Measurements from ENCODE around the gene ADGRF1.

The ADGRF1 gene

DNA sequence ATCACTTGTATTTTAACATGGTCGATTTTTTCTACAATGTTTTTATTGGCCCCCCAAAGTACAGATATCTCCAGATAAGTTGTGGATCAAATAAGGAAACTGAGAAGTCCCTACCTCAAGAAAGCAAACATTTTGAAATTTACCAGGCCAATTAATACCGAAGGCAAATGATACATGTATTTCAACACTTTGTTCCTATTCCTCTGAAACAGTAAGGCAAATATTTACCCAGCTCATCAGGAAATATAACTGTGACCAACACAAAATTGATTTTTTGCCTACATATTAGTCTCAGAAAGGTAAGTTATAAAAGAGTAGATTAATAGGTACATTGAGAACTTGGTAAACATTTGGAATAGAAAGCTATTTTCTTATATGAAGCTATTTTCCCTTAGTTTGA lies 69.1 kb downstream of the ADGRF1 start:
- DNase-seq = no peak

- DNase-seq = no peak
These were observed 69.6 kb downstream of the ADGRF1 start for GRCh38 chr6:46972531-46972930.

DNA sequence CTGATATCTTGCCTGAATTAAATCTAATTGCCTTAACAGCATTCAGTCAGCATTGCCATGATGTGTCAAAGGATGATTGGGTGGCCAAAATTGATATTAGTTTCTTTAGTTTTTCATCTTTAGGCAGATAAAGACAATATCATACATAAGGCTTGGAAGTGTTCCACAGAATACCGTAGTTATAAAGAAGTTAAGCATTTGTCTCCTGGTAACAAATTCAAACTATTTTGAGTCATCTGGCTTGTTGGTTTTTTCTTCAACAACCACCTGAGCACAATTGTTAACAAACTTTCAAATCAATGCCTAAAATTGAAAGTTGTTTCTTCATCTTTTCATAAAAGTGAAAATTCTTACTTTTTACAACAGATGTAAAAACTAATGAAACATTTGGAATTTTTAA lies 72.9 kb downstream of the ADGRF1 start:
- no peak for DNase-seq

DNA sequence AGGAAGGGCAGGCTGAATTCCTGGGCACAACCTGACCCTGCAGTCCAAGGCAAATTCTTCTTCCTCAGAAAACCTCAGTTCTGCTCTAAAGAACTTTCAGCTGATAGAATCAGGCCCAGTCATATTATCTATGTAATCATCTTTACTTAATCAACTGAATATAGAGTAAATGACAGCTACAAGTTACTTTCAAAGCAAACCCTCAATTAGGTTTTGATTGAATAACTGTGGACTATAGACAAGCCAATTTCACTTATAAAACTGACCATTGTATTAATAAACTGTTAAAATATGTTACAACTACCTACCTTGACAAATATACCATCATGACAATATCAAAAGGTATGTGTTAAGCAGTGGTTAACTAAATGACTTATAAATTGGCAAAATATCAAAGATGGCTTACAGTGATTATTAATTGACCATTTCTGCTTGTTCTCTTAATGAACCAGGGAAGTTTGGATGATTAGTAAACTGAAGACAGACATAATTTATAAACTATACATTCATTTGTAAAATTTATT lies 74.2 kb downstream of the ADGRF1 start:
- DNase-seq = no peak

DNA sequence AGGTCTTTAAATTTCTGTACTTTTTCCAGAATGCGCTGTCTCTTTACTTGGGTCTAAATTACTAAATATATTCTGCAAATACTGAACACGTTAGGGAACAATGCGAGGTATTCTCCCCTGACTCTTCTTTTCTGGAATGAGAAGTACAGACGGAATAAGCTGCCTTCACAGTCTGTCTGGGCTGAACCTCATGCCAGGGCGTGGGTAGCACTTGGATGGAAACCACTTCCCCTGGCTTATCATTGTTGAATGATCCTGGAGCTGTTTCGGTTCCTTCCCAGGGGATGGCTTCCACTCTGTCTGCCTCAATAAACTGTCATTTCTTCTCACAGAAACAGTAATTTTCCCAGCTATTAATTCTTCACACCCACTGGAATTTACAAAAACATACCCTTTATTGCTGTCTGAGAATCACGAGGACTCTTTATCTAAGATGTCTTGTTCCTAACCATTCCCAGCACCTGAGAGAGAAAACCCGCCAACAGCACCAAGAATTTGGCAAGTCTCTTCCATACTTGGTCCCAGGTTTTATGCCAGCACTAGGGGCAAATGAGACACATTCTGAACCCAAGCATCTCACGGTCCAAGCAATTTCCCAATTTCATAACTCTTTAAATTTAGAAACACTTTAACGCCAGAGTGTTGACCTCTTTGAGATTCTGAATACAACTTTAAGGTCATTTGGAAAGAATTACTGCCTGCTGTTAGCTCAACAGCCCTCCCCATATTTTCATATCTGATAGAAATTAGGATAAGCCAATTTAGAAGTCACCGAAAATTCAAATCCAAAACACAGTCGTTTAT lies 77.2 kb downstream of the ADGRF1 start:
- DNase-seq = peak; percentile 9

- peak; percentile 36 for DNase-seq
These were observed 78.5 kb downstream of the ADGRF1 start for GRCh38 chr6:46963626-46964025.

- DNase-seq = no peak
These were observed 79.1 kb downstream of the ADGRF1 start for GRCh38 chr6:46963039-46963438.

- no peak for DNase-seq
These were observed 80.4 kb downstream of the ADGRF1 start for GRCh38 chr6:46961711-46962110.

GRCh38 chr6:46961232-46961631 lies 80.9 kb downstream of the ADGRF1 start:
- DNase-seq = no peak

- no peak for DNase-seq
These were observed 82.7 kb downstream of the ADGRF1 start for GRCh38 chr6:46959419-46959818.

- DNase-seq = no peak
These were observed 85.7 kb downstream of the ADGRF1 start for GRCh38 chr6:46956409-46956808.

- no peak for DNase-seq
These were observed 87.2 kb downstream of the ADGRF1 start for GRCh38 chr6:46954837-46955451.

GRCh38 chr6:46953921-46954320 lies 88.2 kb downstream of the ADGRF1 start:
- no peak for DNase-seq

DNA sequence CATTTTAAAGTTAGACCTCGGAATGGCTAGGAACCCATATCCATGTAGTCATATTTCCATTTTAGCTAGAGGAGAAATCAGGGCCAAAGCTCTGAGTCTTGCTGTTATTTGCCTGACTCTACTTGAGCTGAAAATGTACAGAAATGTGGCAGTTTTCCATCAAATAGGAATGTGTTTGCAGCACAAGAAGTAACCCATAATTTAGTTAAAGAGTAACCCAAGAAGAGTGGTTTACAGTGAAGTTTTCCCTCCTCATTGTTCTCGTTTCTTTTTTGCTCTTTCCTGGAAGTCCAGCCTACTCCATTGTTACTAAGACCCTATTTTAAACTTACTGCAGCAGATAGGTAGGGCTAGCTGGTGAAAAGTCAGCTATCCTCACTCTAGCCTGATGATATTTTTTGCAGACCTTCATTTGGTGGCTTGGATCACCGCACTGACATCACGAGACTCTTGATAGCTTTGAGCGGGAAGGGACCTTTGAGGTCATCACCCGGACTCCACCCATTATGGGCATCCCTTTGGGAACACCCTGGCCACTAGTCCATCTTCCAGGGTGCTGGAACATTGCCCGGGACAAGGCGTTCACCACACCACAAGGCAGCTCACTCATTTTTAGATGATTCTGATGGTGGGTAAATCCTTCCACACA lies 92.4 kb downstream of the ADGRF1 start:
- no peak for DNase-seq

DNA sequence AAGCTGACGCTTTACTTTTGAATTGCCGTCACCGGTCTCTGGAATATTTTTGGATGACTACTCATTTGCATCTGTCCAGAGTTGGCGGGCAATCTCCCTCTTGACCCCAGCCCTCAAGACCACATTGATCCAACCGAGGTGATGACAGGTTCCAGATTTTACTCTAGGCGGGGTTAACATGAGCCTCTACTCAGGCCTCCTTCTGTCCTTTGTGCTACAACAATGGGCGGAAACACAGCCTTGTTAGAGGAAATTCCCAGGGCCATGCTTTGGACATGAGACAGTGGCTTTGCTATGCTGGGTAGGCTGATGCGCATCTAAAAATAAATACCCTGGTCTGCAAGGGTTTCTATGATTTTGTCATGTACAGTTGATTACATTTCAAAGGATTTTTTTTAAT lies 93.4 kb downstream of the ADGRF1 start:
- DNase-seq = no peak
